ENCODE data around the gene PRMT3. TPM values are rescaled to one million over a fixed set of nuclear protein-coding genes. Genes with fewer than 3 reads are reported as not detected.

PRMT3 gene
- total and polyA plus RNA-seq, 2 donors (not counting 3 experiments of a cell fraction or from before 2014, with no cell fraction given), result 6.2 to 13.3 TPM

- Histone ChIP-seq H3K4me3 (replicated peaks in 1 of 3; ENCODE audit: insufficient read depth in 1 of 3, low read depth in 1 of 3, low read length in 3 of 3) (no peak overlapping the region), H3K4me2 (ENCODE audit: insufficient read depth, low read length) (no peak overlapping the region), H3K79me2 (ENCODE audit: control insufficient read depth, insufficient read depth, low read length) (no peaks in the 10 kb centered on the region), H3K27me3 (ENCODE audit: control insufficient read depth in 2 of 2, insufficient read depth in 2 of 2, low read length in 2 of 2) (no peaks in the 10 kb centered on the region), H2AFZ (ENCODE audit: low read depth, low read length) (no peak overlapping the region), H3K9me3 (replicated peaks; ENCODE audit: control insufficient read depth, insufficient read depth, low read length) (no peaks in the 10 kb centered on the region), H3K9me1 (replicated peaks; ENCODE audit: control insufficient read depth, extremely low read depth, insufficient read depth, low read length) (no peaks in the 10 kb centered on the region), H3K36me3 (ENCODE audit: control insufficient read depth in 2 of 2, extremely low read depth in 1 of 2, insufficient read depth in 2 of 2, low read length in 2 of 2) (no peaks in the 10 kb centered on the region), H4K20me1 (replicated peaks; ENCODE audit: control insufficient read depth, extremely low read depth, insufficient read depth, low read length) (no peaks in the 10 kb centered on the region), H3K9ac (replicated peaks; ENCODE audit: extremely low read depth, insufficient read depth, low read length) (no peak overlapping the region), H3K4me1 (ENCODE audit: control insufficient read depth, extremely low read depth, insufficient read depth, low read length) (no peaks in the 10 kb centered on the region), H3K27ac (ENCODE audit: insufficient read depth, low read depth, low read length) (no peak overlapping the region)
- CTCF ChIA-PET, result no interaction called here
- TF ChIP-seq POLR2AphosphoS5 (IDR thresholded peaks at IDR 0.05; ENCODE audit: insufficient read depth, low read depth, low read length) (no peak), CTCF (IDR thresholded peaks at IDR 0.05; ENCODE audit: extremely low read depth in 1 of 2, insufficient read depth in 1 of 2, low read depth in 1 of 2, low read length in 2 of 2) (no peak), EZH2 (IDR thresholded peaks at IDR 0.05; ENCODE audit: borderline replicate concordance, low read depth, low read length, severe bottlenecking) (no peak), POLR2A (IDR thresholded peaks at IDR 0.05; ENCODE audit: low read depth, low read length) (no peak), MYC (IDR thresholded peaks at IDR 0.05; ENCODE audit: low read depth, low read length) (no peak)
- TF ChIP-seq, protein P1, sequence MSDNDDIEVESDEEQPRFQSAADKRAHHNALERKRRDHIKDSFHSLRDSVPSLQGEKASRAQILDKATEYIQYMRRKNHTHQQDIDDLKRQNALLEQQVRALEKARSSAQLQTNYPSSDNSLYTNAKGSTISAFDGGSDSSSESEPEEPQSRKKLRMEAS (IDR thresholded peaks at IDR 0.05; ENCODE audit: insufficient read depth, insufficient read length), result no peak
- dilution Hi-C loops (cut with MboI; ENCODE audit: extremely low pct_ligation_motif_present, low sequenced_read_pairs), result no loop called here
- intact Hi-C loops (cut with micrococcal nuclease), result no loop called here
- BruUV-seq (replicated peaks), result no TSS peak
- DNase-seq (ENCODE audit: low read depth, low spot score) (no peak), FAIRE-seq (no peak)
- POLR2A ChIA-PET, result no interaction called here
Observed at GRCh38 chr11:20547411-20547810, 159.9 kb downstream of the PRMT3 start.

DNA sequence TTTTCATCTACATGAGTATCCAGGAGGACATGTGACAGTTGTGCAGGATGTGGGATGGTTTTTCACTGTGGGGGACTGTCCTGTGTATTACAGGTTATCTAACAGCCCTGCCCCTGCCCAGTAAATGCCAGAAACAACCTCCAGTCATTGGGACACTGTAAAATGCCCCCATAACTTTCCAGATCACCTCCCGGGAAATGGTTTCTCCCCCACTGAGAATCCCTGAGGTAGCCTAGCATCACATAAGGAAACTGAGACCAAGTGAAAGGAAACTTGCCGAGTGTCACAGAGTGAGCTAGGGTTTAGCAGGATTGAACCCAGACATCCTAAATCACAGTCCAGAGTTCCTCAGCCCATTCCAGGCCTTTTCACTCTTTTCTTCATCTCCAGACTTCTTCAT, 163.6 kb downstream of the PRMT3 start:
- H3K27ac ChIP-seq (ENCODE audit: insufficient read depth, low read depth, low read length), result no peak overlapping the region
- H3K9me1 ChIP-seq (replicated peaks; ENCODE audit: control insufficient read depth, extremely low read depth, insufficient read depth, low read length), result no peaks in the 10 kb centered on the region
- H3K36me3 ChIP-seq (ENCODE audit: control insufficient read depth in 2 of 2, extremely low read depth in 1 of 2, insufficient read depth in 2 of 2, low read length in 2 of 2), result no peaks in the 10 kb centered on the region
- no peak overlapping the region for H3K4me3 ChIP-seq (replicated peaks in 1 of 3; ENCODE audit: insufficient read depth in 1 of 3, low read depth in 1 of 3, low read length in 3 of 3)
- intact Hi-C loops (cut with micrococcal nuclease), result no loop called here
- H3K9ac ChIP-seq (replicated peaks; ENCODE audit: extremely low read depth, insufficient read depth, low read length), result no peak overlapping the region
- H3K27me3 ChIP-seq (ENCODE audit: control insufficient read depth in 2 of 2, insufficient read depth in 2 of 2, low read length in 2 of 2), result no peaks in the 10 kb centered on the region
- POLR2A ChIA-PET, result no interaction called here
- no peak overlapping the region for H2AFZ ChIP-seq (ENCODE audit: low read depth, low read length)
- no TSS peak for BruUV-seq (replicated peaks)
- dilution Hi-C loops (cut with MboI; ENCODE audit: extremely low pct_ligation_motif_present, low sequenced_read_pairs), result no loop called here
- TF ChIP-seq POLR2A (IDR thresholded peaks at IDR 0.05; ENCODE audit: low read depth, low read length) (no peak), CTCF (IDR thresholded peaks at IDR 0.05; ENCODE audit: extremely low read depth in 1 of 2, insufficient read depth in 1 of 2, low read depth in 1 of 2, low read length in 2 of 2) (no peak), JUN (IDR thresholded peaks at IDR 0.05; ENCODE audit: borderline replicate concordance, insufficient read depth, insufficient read length, low read depth) (no peak), MYC (IDR thresholded peaks at IDR 0.05; ENCODE audit: low read depth, low read length) (no peak), EZH2 (IDR thresholded peaks at IDR 0.05; ENCODE audit: borderline replicate concordance, low read depth, low read length, severe bottlenecking) (no peak), FOS (IDR thresholded peaks at IDR 0.05; ENCODE audit: borderline replicate concordance, insufficient read depth, low read length) (no peak), GATA2 (IDR thresholded peaks at IDR 0.05; ENCODE audit: insufficient read depth, insufficient read length, low read depth, low read length) (no peak), POLR2AphosphoS5 (IDR thresholded peaks at IDR 0.05; ENCODE audit: insufficient read depth, low read depth, low read length) (no peak)
- TF ChIP-seq, protein P1 (IDR thresholded peaks at IDR 0.05; ENCODE audit: insufficient read depth, insufficient read length), result no peak
- FAIRE-seq, result no peak
- CTCF ChIA-PET, result interaction anchor here (0.9 kb wide), 1 partner anchor 59 kb away, joined by 3 read pairs; no protein-coding TSS in a partner anchor
- H3K79me2 ChIP-seq (ENCODE audit: control insufficient read depth, insufficient read depth, low read length), result no peaks in the 10 kb centered on the region
- no peak for DNase-seq (ENCODE audit: low read depth, low spot score)
- H3K9me3 ChIP-seq (replicated peaks; ENCODE audit: control insufficient read depth, insufficient read depth, low read length), result no peaks in the 10 kb centered on the region
- H4K20me1 ChIP-seq (replicated peaks; ENCODE audit: control insufficient read depth, extremely low read depth, insufficient read depth, low read length), result no peaks in the 10 kb centered on the region
- H3K4me2 ChIP-seq (ENCODE audit: insufficient read depth, low read length), result no peak overlapping the region
- no peaks in the 10 kb centered on the region for H3K4me1 ChIP-seq (ENCODE audit: control insufficient read depth, extremely low read depth, insufficient read depth, low read length)
